ENCODE data around the gene SLC30A9.

DNA sequence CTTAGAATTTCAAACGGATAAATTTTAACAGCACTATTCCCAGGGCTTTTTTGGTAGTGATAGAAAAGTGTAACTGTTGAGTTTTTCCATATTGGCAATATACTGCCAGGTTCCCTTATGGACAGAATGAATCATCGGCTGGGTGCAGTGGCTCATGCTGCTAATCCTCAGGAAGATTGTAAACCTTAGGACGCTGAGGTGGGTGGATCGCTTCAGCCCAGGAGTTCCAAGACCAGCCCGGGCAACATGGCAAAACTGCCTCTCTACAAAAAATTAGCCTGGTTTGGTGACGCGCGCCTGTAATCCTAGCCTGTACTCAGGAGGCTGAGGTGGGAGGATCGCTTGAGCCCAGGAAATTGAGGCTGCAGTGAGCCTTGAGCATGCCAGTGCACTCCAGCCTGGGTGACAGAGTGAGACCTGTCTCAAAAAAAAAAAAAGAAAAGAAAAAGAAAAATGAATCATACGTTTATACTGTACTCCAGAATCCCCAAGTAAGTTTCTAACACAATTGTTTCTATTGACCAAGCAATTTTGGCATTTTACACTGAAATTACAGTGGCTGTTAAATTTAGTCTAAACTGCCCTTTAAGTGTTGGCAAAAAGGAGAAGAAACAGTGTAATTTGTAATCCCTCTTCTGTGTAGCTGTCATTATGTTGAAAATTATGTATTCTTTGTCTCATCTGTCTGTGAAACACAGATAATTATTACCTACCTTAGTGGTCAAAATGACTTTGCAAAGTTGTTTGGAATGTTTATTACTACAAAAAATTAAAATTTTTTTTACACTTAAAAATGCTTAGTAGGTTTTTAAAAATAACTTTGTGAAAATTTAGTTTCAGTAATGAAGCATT is 1.8 kb downstream of the SLC30A9 start:
- TF ChIP-seq POLR2AphosphoS5 (IDR thresholded peaks at IDR 0.05; ENCODE audit: low read length) (no peak), YBX1 (IDR thresholded peaks at IDR 0.05) (no peak), HDAC2 (IDR thresholded peaks at IDR 0.05) (no peak), ZNF274 (IDR thresholded peaks at IDR 0.05; ENCODE audit: insufficient read depth, insufficient read length) (no peak), SIN3A (IDR thresholded peaks at IDR 0.05; ENCODE audit: low read depth, low read length) (no peak), ETV6 (conservative IDR thresholded peaks at IDR 0.05 in 1 of 2, IDR thresholded peaks at IDR 0.05 in 1 of 2; ENCODE audit: borderline replicate concordance in 1 of 2, low read depth in 1 of 2) (no peak), RFX5 (IDR thresholded peaks at IDR 0.05; ENCODE audit: low read depth, low read length) (no peak), TBL1XR1 (IDR thresholded peaks at IDR 0.05; ENCODE audit: low read depth, low read length) (no peak), POLR2A (IDR thresholded peaks at IDR 0.05; ENCODE audit: low read depth, low read length) (no peak)
- TF ChIP-seq, protein P1, sequence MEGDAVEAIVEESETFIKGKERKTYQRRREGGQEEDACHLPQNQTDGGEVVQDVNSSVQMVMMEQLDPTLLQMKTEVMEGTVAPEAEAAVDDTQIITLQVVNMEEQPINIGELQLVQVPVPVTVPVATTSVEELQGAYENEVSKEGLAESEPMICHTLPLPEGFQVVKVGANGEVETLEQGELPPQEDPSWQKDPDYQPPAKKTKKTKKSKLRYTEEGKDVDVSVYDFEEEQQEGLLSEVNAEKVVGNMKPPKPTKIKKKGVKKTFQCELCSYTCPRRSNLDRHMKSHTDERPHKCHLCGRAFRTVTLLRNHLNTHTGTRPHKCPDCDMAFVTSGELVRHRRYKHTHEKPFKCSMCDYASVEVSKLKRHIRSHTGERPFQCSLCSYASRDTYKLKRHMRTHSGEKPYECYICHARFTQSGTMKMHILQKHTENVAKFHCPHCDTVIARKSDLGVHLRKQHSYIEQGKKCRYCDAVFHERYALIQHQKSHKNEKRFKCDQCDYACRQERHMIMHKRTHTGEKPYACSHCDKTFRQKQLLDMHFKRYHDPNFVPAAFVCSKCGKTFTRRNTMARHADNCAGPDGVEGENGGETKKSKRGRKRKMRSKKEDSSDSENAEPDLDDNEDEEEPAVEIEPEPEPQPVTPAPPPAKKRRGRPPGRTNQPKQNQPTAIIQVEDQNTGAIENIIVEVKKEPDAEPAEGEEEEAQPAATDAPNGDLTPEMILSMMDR (IDR thresholded peaks at IDR 0.05 in 2 of 3, conservative IDR thresholded peaks at IDR 0.05 in 1 of 3; ENCODE audit: control insufficient read depth in 2 of 3, extremely low read depth in 1 of 3, insufficient read depth in 1 of 3, low read depth in 3 of 3, low read length in 3 of 3), result no peak
- TF ChIP-seq, protein P2, sequence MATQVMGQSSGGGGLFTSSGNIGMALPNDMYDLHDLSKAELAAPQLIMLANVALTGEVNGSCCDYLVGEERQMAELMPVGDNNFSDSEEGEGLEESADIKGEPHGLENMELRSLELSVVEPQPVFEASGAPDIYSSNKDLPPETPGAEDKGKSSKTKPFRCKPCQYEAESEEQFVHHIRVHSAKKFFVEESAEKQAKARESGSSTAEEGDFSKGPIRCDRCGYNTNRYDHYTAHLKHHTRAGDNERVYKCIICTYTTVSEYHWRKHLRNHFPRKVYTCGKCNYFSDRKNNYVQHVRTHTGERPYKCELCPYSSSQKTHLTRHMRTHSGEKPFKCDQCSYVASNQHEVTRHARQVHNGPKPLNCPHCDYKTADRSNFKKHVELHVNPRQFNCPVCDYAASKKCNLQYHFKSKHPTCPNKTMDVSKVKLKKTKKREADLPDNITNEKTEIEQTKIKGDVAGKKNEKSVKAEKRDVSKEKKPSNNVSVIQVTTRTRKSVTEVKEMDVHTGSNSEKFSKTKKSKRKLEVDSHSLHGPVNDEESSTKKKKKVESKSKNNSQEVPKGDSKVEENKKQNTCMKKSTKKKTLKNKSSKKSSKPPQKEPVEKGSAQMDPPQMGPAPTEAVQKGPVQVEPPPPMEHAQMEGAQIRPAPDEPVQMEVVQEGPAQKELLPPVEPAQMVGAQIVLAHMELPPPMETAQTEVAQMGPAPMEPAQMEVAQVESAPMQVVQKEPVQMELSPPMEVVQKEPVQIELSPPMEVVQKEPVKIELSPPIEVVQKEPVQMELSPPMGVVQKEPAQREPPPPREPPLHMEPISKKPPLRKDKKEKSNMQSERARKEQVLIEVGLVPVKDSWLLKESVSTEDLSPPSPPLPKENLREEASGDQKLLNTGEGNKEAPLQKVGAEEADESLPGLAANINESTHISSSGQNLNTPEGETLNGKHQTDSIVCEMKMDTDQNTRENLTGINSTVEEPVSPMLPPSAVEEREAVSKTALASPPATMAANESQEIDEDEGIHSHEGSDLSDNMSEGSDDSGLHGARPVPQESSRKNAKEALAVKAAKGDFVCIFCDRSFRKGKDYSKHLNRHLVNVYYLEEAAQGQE (IDR thresholded peaks at IDR 0.05; ENCODE audit: low read depth, low read length), result no peak
- TF ChIP-seq, protein P3, sequence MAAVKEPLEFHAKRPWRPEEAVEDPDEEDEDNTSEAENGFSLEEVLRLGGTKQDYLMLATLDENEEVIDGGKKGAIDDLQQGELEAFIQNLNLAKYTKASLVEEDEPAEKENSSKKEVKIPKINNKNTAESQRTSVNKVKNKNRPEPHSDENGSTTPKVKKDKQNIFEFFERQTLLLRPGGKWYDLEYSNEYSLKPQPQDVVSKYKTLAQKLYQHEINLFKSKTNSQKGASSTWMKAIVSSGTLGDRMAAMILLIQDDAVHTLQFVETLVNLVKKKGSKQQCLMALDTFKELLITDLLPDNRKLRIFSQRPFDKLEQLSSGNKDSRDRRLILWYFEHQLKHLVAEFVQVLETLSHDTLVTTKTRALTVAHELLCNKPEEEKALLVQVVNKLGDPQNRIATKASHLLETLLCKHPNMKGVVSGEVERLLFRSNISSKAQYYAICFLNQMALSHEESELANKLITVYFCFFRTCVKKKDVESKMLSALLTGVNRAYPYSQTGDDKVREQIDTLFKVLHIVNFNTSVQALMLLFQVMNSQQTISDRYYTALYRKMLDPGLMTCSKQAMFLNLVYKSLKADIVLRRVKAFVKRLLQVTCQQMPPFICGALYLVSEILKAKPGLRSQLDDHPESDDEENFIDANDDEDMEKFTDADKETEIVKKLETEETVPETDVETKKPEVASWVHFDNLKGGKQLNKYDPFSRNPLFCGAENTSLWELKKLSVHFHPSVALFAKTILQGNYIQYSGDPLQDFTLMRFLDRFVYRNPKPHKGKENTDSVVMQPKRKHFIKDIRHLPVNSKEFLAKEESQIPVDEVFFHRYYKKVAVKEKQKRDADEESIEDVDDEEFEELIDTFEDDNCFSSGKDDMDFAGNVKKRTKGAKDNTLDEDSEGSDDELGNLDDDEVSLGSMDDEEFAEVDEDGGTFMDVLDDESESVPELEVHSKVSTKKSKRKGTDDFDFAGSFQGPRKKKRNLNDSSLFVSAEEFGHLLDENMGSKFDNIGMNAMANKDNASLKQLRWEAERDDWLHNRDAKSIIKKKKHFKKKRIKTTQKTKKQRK (IDR thresholded peaks at IDR 0.05; ENCODE audit: low read depth, low read length), result no peak
